Tongue (tissue), 2 donors: Measurements from ENCODE around the gene WDR53. TPM values are rescaled to one million over a fixed set of nuclear protein-coding genes. Genes with fewer than 3 reads are reported as not detected.
"Not testable (repeated sequence)": the region's sequence is repeated elsewhere in the genome, so short reads cannot be mapped to it uniquely, and the experiment has no call there.

Experiments
- DNase-seq: peaks from one replicate; pipeline ENCODE4 v3.0.0-alpha.2; 2015
- total RNA-seq: library from RNA; depleted of rRNA; stranded (reverse); fragments of >200 nt; gene quantifications from one replicate; pipeline ENCODE4 v1.2.3, GENCODE V29; 2014

Gene WDR53
- total RNA-seq, 1 donor from 2014 or later: 6.2 TPM

- no peak for DNase-seq
Measured at GRCh38 chr3:196558476-196558875, 9.9 kb downstream of the WDR53 start.

GRCh38 chr3:196557236-196557635 lies 11.1 kb downstream of the WDR53 start:
- DNase-seq: no peak

- DNase-seq: no peak
Measured at GRCh38 chr3:196555295-196555694, 13.1 kb downstream of the WDR53 start.

GRCh38 chr3:196554205-196554604 lies 14.1 kb downstream of the WDR53 start:
- no peak for DNase-seq

GRCh38 chr3:196553551-196553950 lies 14.8 kb downstream of the WDR53 start:
- DNase-seq: no peak

GRCh38 chr3:196552253-196552652 lies 16.1 kb downstream of the WDR53 start:
- no peak for DNase-seq

GRCh38 chr3:196550172-196550571 lies 18.2 kb downstream of the WDR53 start:
- DNase-seq: not testable (repeated sequence)

- not testable (repeated sequence) for DNase-seq
Measured at GRCh38 chr3:196549312-196549711, 19.0 kb downstream of the WDR53 start.

GRCh38 chr3:196547067-196547466 lies 21.3 kb downstream of the WDR53 start:
- DNase-seq: no peak

- no peak for DNase-seq
Measured at GRCh38 chr3:196546537-196546936, 21.8 kb downstream of the WDR53 start.

- no peak for DNase-seq
Measured at GRCh38 chr3:196544491-196544992, 23.8 kb downstream of the WDR53 start.

GRCh38 chr3:196541684-196542445 lies 26.5 kb downstream of the WDR53 start:
- no peak for DNase-seq

GRCh38 chr3:196537319-196537984 lies 30.9 kb downstream of the WDR53 start:
- peak; percentile 23 for DNase-seq

GRCh38 chr3:196533260-196533681 lies 35.1 kb downstream of the WDR53 start:
- no peak for DNase-seq

- DNase-seq: no peak
Measured at GRCh38 chr3:196531418-196531817, 36.9 kb downstream of the WDR53 start.

GRCh38 chr3:196528639-196529233 lies 39.6 kb downstream of the WDR53 start:
- peak; percentile 78 for DNase-seq

GRCh38 chr3:196525141-196525540 lies 43.2 kb downstream of the WDR53 start:
- no peak for DNase-seq

GRCh38 chr3:196524527-196524926 lies 43.8 kb downstream of the WDR53 start:
- DNase-seq: no peak

GRCh38 chr3:196523841-196524240 lies 44.5 kb downstream of the WDR53 start:
- no peak for DNase-seq

- DNase-seq: not testable (repeated sequence)
Measured at GRCh38 chr3:196521291-196521690, 47.1 kb downstream of the WDR53 start.

GRCh38 chr3:196519718-196520082 lies 48.7 kb downstream of the WDR53 start:
- DNase-seq: no peak

- DNase-seq: no peak
Measured at GRCh38 chr3:196518966-196519717, 49.2 kb downstream of the WDR53 start.
